Astrocyte of the spinal cord (primary cell): Measurements from ENCODE around the gene SAG.

Experiments
- DNase-seq: peaks from one replicate; pipeline ENCODE4 v3.0.0; 2011; ENCODE audit warnings: low read depth, low spot score
- H3K4me3 ChIP-seq: 2 replicates; pipeline ENCODE4 v1.5.1; 2011; ENCODE audit warnings: low read depth, mild to moderate bottlenecking, low read length, moderate library complexity
- CTCF ChIP-seq: IDR thresholded peaks from 2 replicates; pipeline ENCODE4 v1.5.1; 2012; ENCODE audit warnings: low read depth, mild to moderate bottlenecking, low read length, inconsistent platforms
- in situ Hi-C: cut with HindIII; loops from 2 replicates; pipeline ENCODE4 v1.10.0; 2017; ENCODE audit warnings: low sequenced_read_pairs

SAG gene

GRCh38 chr2:233303252-233303651, 4.4 kb upstream of the SAG start:
- no peak for DNase-seq
- no peak overlapping the region for H3K4me3 ChIP-seq
- no peak for TF ChIP-seq CTCF
- in situ Hi-C loops: no loop called here

DNA sequence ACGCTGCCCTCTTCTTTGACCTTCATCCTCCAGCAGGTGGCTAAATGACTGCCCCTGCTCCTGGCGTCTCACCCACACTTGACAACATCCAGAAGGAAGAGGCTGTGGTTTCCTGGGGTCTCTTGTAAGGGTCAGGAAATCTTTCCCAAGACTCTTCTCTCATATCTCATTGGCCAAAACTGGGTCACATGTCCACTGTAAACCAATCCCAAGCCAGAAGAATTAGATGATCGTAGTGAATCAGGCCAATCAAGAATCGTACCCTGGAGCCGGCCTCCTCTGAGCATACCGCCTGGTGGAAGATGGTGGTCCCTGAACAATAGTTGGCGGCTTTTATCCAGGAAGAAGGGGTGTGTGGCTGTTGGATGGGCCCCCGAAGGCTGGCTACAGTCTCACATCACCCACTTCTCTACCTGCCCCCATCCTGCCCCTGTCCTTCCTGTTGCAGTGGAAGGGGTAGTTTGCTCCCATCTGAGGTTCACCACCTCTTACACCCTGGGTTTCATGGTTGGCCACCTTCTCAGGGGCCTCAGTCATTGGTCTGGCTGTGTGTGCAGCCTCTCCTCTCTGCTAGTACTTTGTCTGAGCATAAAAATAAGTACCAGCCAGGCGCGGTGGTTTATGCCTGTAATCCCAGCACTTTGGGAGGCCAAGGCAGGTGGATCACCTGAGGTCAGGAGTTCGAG, 3.8 kb downstream of the SAG start:
- H3K4me3 ChIP-seq: no peak overlapping the region
- no peak for TF ChIP-seq CTCF
- no peak for DNase-seq
- in situ Hi-C loops: no loop called here

- in situ Hi-C loops: no loop called here
- no peak overlapping the region for H3K4me3 ChIP-seq
- DNase-seq: no peak
- no peak for TF ChIP-seq CTCF
Measured at GRCh38 chr2:233312874-233313273, 5.3 kb downstream of the SAG start.

DNA sequence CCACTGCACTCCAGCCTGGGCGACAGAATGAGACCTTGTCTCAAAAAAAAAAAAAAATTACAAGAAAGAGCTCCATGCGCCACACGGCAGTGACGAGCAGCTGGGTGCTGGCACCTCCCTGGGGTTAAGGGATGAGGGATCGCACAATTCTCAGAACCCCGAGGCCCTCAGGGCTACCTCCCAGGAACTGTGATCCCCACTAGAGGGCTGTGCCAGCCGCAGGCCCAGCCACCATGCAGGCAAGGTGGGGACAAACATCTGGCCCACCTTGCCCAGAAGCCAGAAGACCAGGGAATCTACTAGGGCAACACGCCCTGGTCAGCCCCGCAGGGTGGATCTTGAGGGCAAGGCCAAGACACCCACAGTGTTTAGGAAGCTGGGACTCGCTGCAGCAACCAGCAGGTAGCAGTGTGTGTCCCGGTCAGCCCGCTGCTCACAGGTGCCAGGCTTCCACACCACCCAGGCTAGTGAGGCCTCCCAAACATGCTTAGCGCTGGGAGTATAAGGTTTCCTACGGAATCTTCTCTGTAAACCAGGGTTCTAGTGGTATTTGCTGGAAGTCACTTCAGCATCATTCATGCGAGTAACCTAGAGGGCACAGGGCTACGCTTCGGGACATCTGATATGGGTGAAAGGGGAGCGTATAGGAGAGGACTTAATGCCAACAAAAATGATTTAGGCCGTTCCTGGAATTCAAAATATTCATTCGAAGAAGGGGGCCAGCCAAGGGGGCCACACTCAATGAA, 6.7 kb downstream of the SAG start:
- no peak for DNase-seq
- H3K4me3 ChIP-seq: no peak overlapping the region
- no peak for TF ChIP-seq CTCF
- in situ Hi-C loops: no loop called here

DNA sequence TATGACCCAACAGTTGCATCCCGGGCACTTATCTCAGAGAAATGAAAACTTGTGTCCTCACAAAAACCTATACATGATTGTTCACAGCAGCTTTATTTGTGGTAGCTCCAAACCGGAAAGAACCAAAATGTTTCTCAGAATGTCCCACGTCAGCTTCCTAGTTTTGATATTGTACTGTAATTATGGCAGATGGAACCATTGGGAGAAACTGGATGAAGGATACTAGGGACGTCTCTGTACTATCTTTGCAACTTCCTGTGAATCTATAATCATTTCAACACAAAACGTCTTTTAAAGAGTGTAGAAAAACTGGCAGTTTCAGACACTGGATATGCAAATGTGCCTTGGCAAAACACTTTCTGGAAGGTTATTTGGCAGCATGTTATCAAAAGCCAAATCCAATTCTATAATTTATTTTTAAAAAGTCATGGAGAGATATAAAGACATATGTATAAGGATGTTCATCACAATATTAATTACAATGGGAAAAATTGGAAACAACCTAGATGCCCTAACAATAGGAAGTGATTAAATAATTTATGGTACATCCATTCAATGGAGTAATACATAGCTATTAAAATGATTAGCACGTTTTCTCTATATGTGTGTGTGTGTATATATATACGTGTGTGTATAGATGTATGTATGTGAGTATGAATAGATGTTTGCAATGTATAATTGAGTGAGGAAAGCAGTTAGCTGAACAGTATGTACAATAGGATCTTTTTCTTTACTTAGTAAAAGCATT, 9.8 kb downstream of the SAG start:
- TF ChIP-seq CTCF: no peak
- H3K4me3 ChIP-seq: no peak overlapping the region
- no peak for DNase-seq
- in situ Hi-C loops: no loop called here

- TF ChIP-seq CTCF: no peak
- H3K4me3 ChIP-seq: no peak overlapping the region
- in situ Hi-C loops: no loop called here
- DNase-seq: no peak
Measured at GRCh38 chr2:233319256-233319655, 11.6 kb downstream of the SAG start.
